GM23338 (cell line): ENCODE results near the gene GATAD2B. TPM values are rescaled to one million over a fixed set of nuclear protein-coding genes. Genes with fewer than 3 reads are reported as not detected.

Experiments
- ATAC-seq: fragments of 200-7000 bp; cut with Tn5 transposase; 3 replicates; pipeline ENCODE4 v1.9.1; 2020
- DNase-seq: peaks from one replicate; pipeline ENCODE4 v3.0.0-alpha.2; 2015; ENCODE audit warnings: low spot score
- H2AFZ ChIP-seq: fragments of 200-600 bp; sonication (generic); 2 replicates; pipeline ENCODE4 v1.8.0; 2016; ENCODE audit warnings: antibody characterized with exemption, mild to moderate bottlenecking, moderate library complexity
- H3F3A ChIP-seq: fragments of 200-600 bp; sonication (generic); replicated peaks from 2 replicates; pipeline ENCODE4 v1.8.0; 2017; ENCODE audit warnings: antibody characterized with exemption, mixed run types, low read depth
- H3K27ac ChIP-seq: fragments of 200-600 bp; sonication (generic); 2 replicates; pipeline ENCODE4 v1.6.1; 2016; ENCODE audit warnings: low read depth
- H3K27me3 ChIP-seq: fragments of 200-600 bp; sonication (generic); 2 replicates; pipeline ENCODE4 v1.8.0; 2016; ENCODE audit warnings: mild to moderate bottlenecking, mixed run types, moderate library complexity; ENCODE audit not compliant: insufficient read depth
- H3K36me3 ChIP-seq: fragments of 200-600 bp; sonication (generic); 2 replicates; pipeline ENCODE4 v1.8.0; 2016; ENCODE audit warnings: mild to moderate bottlenecking; ENCODE audit not compliant: insufficient read depth
- H3K4me1 ChIP-seq: fragments of 200-600 bp; sonication (generic); 2 replicates; pipeline ENCODE4 v1.8.0; 2016; ENCODE audit warnings: mild to moderate bottlenecking, moderate library complexity; ENCODE audit not compliant: insufficient read depth
- H3K4me2 ChIP-seq: fragments of 200-600 bp; sonication (generic); 2 replicates; pipeline ENCODE4 v1.7.1; 2017; ENCODE audit warnings: mixed run types
- H3K4me3 ChIP-seq: fragments of 200-600 bp; sonication (generic); 2 replicates; pipeline ENCODE4 v1.6.1; 2016; ENCODE audit warnings: mixed run types
- H3K79me2 ChIP-seq: fragments of 200-600 bp; sonication (generic); replicated peaks from 2 replicates; pipeline ENCODE4 v1.8.0; 2017; ENCODE audit warnings: mild to moderate bottlenecking; ENCODE audit not compliant: insufficient read depth
- H3K9me2 ChIP-seq: fragments of 200-600 bp; sonication (generic); 2 replicates; pipeline ENCODE4 v1.8.0; 2017; ENCODE audit not compliant: insufficient read depth
- H4K20me1 ChIP-seq: fragments of 200-600 bp; sonication (generic); replicated peaks from 2 replicates; pipeline ENCODE4 v1.8.0; 2017; ENCODE audit warnings: mild to moderate bottlenecking; ENCODE audit not compliant: insufficient read depth
- H3K27ac Mint-ChIP-seq: 2 replicates; pipeline ENCODE4 v1.8.0; 2020; ENCODE audit warnings: inconsistent platforms, mild to moderate bottlenecking, moderate library complexity, mixed read lengths
- H3K27me3 Mint-ChIP-seq: 3 replicates; pipeline ENCODE4 v1.8.0; 2022; ENCODE audit warnings: low read depth, mild to moderate bottlenecking, moderate library complexity, mixed read lengths, inconsistent platforms; ENCODE audit not compliant: insufficient read depth, poor library complexity
- H3K36me3 Mint-ChIP-seq: 3 replicates; pipeline ENCODE4 v1.8.0; 2021; ENCODE audit warnings: low read depth, mild to moderate bottlenecking, inconsistent platforms, moderate library complexity, mixed read lengths
- H3K4me1 Mint-ChIP-seq: 3 replicates; pipeline ENCODE4 v1.8.0; 2020; ENCODE audit warnings: mild to moderate bottlenecking, inconsistent platforms, mixed read lengths
- H3K4me3 Mint-ChIP-seq: 3 replicates; pipeline ENCODE4 v1.8.0; 2021; ENCODE audit warnings: moderate library complexity, mild to moderate bottlenecking, inconsistent platforms, mixed read lengths
- H3K9me3 Mint-ChIP-seq: 3 replicates; pipeline ENCODE4 v1.8.0; 2020; ENCODE audit warnings: moderate library complexity, mild to moderate bottlenecking, inconsistent platforms, mixed read lengths
- CREB1 ChIP-seq: fragments of 250-450 bp; sonication (Bioruptor Pico); IDR thresholded peaks from 2 replicates; pipeline ENCODE4 v1.5.0; 2020; ENCODE audit warnings: low read depth, mild to moderate bottlenecking, moderate library complexity
- ETS1 ChIP-seq: IDR thresholded peaks from 2 replicates; pipeline ENCODE4 v1.6.1; 2016; ENCODE audit warnings: antibody characterized with exemption
- JUNB ChIP-seq: IDR thresholded peaks from one replicate; pipeline ENCODE4 v1.6.1; 2016; ENCODE audit warnings: antibody characterized with exemption; ENCODE audit not compliant: unreplicated experiment
- NANOG ChIP-seq: IDR thresholded peaks from 2 replicates; pipeline ENCODE4 v1.6.1; 2016; ENCODE audit warnings: antibody characterized with exemption, borderline replicate concordance
- POLR2AphosphoS5 ChIP-seq: IDR thresholded peaks from 2 replicates; pipeline ENCODE4 v1.6.1; 2016; ENCODE audit warnings: antibody characterized with exemption, low read depth
- REST ChIP-seq: IDR thresholded peaks from one replicate; pipeline ENCODE4 v1.6.1; 2018; ENCODE audit warnings: antibody characterized with exemption; ENCODE audit not compliant: unreplicated experiment
- ZNF462 ChIP-seq: fragments of 250-450 bp; sonication (Bioruptor Pico); IDR thresholded peaks from 2 replicates; pipeline ENCODE4 v1.5.0; 2020; ENCODE audit warnings: mild to moderate bottlenecking, moderate library complexity
- polyA plus RNA-seq: library from polyadenylated mRNA; unstranded; fragments of >200 nt; fragmentation: Nextera tagmentation; extraction: Ambion mirVana; gene quantifications from 2 replicates; pipeline ENCODE4 v1.2.1, GENCODE V29; 2016
- total RNA-seq: library from RNA; depleted of rRNA; stranded (reverse); fragments of >200 nt; shearing (Covaris generic); gene quantifications from 2 replicates; pipeline ENCODE4 v1.2.3, GENCODE V29; 2014

The GATAD2B gene
- total and polyA plus RNA-seq, 2 experiments from 2014 or later: 5.2 to 17.8 TPM

- H3K36me3 ChIP-seq: 0 out of 2 replicates have a peak, but pooled peaks cover 3% of the 10 kb centered on the region
- 0 out of 2 replicates have a peak, but pooled peaks cover 3% of the 10 kb centered on the region for H4K20me1 ChIP-seq
- no peak overlapping the region for H3K27ac ChIP-seq
- Mint-ChIP-seq H3K4me3 (peak overlapping the region; percentile 87), H3K36me3 (peaks cover 48% of the 10 kb centered on the region), H3K27me3 (peaks cover 20% of the 10 kb centered on the region), H3K4me1 (peaks cover 18% of the 10 kb centered on the region), H3K27ac (no peak overlapping the region), H3K9me3 (no peaks in the 10 kb centered on the region; the same call in 2 of the 3 replicates)
- peaks cover 5% of the 10 kb centered on the region; the same call in 1 of the 2 replicates for H3F3A ChIP-seq
- H3K27me3 ChIP-seq: no peaks in the 10 kb centered on the region
- DNase-seq (no peak), ATAC-seq (no peak)
- H3K4me2 ChIP-seq: no peak overlapping the region
- no peak overlapping the region for H2AFZ ChIP-seq
- H3K4me1 ChIP-seq: peaks cover 10% of the 10 kb centered on the region; the same call in 1 of the 2 replicates
- H3K9me2 ChIP-seq: no peaks in the 10 kb centered on the region
- peaks cover 16% of the 10 kb centered on the region for H3K79me2 ChIP-seq
- H3K4me3 ChIP-seq: peak overlapping the region; percentile 95; the same call in 1 of the 2 replicates
- TF ChIP-seq JUNB (no peak), ETS1 (no peak), CREB1 (CRISPR knock-in tag) (peak; percentile 80)
These were observed 21.4 kb upstream of the GATAD2B start for GRCh38 chr1:153944005-153944826.

- Mint-ChIP-seq H3K9me3 (no peaks in the 10 kb centered on the region; the same call in 2 of the 3 replicates), H3K27me3 (peaks cover 22% of the 10 kb centered on the region), H3K36me3 (peaks cover 46% of the 10 kb centered on the region), H3K27ac (no peak overlapping the region), H3K4me3 (no peak overlapping the region; the same call in 2 of the 3 replicates), H3K4me1 (peaks cover 18% of the 10 kb centered on the region)
- Histone ChIP-seq H3K36me3 (peaks cover under 1% of the 10 kb centered on the region), H3K27me3 (no peaks in the 10 kb centered on the region), H3F3A (peaks cover 5% of the 10 kb centered on the region; the same call in 1 of the 2 replicates), H3K4me3 (no peak overlapping the region), H3K27ac (no peak overlapping the region), H3K9me2 (no peaks in the 10 kb centered on the region), H4K20me1 (no peaks in the 10 kb centered on the region), H2AFZ (no peak overlapping the region), H3K4me1 (peaks cover 10% of the 10 kb centered on the region; the same call in 1 of the 2 replicates), H3K4me2 (no peak overlapping the region), H3K79me2 (peaks cover 16% of the 10 kb centered on the region)
- ATAC-seq: no peak
- DNase-seq: no peak
- no peak for TF ChIP-seq REST
- no peak for TF ChIP-seq ZNF462 (CRISPR knock-in tag)
- no peak for TF ChIP-seq POLR2AphosphoS5
- TF ChIP-seq NANOG: no peak
These were observed 20.2 kb upstream of the GATAD2B start for GRCh38 chr1:153942766-153943549.
